H9 (cell line): ENCODE data around the gene COL11A1. TPM values are rescaled to one million over a fixed set of nuclear protein-coding genes. Genes with fewer than 3 reads are reported as not detected.

Experiments
- DNase-seq: peaks from one replicate; pipeline ENCODE4 v3.0.0-alpha.2; 2017
- H2AFZ ChIP-seq: one replicate; pipeline ENCODE4 v1.6.1; 2013; ENCODE audit warnings: mild to moderate bottlenecking, low read length, control low read depth, moderate library complexity
- H2AK5ac ChIP-seq: 2 replicates; pipeline ENCODE4 v1.6.1; 2013; ENCODE audit warnings: low read length, control low read depth, mixed read lengths; ENCODE audit not compliant: insufficient read length
- H2BK120ac ChIP-seq: one replicate; pipeline ENCODE4 v1.6.1; 2013; ENCODE audit warnings: low read depth, mild to moderate bottlenecking, low read length, control low read depth, inconsistent platforms; ENCODE audit not compliant: poor library complexity, severe bottlenecking
- H2BK12ac ChIP-seq: 2 replicates; pipeline ENCODE4 v1.6.1; 2013; ENCODE audit warnings: low read length, control low read depth, mixed read lengths, low read depth; ENCODE audit not compliant: insufficient read length
- H2BK15ac ChIP-seq: 2 replicates; pipeline ENCODE4 v1.6.1; 2013; ENCODE audit warnings: low read depth, low read length, control low read depth
- H2BK20ac ChIP-seq: one replicate; pipeline ENCODE4 v1.6.1; 2013; ENCODE audit warnings: low read depth, mild to moderate bottlenecking, low read length, control low read depth, inconsistent platforms; ENCODE audit not compliant: poor library complexity, severe bottlenecking
- H2BK5ac ChIP-seq: 2 replicates; pipeline ENCODE4 v1.6.1; 2013; ENCODE audit warnings: low read length, control low read depth, mixed read lengths; ENCODE audit not compliant: insufficient read length
- H3K14ac ChIP-seq: 2 replicates; pipeline ENCODE4 v1.6.1; 2013; ENCODE audit warnings: low read length, control low read depth; ENCODE audit not compliant: insufficient read depth
- H3K18ac ChIP-seq: 2 replicates; pipeline ENCODE4 v1.6.1; 2013; ENCODE audit warnings: low read depth, mild to moderate bottlenecking, mixed read lengths, low read length, control low read depth; ENCODE audit not compliant: insufficient read length
- H3K23ac ChIP-seq: 2 replicates; pipeline ENCODE4 v1.6.1; 2013; ENCODE audit warnings: low read length, control low read depth, mixed read lengths, low read depth; ENCODE audit not compliant: insufficient read length
- H3K23me2 ChIP-seq: 2 replicates; pipeline ENCODE4 v1.6.1; 2013; ENCODE audit warnings: low read depth, mild to moderate bottlenecking, mixed read lengths, low read length, control low read depth; ENCODE audit not compliant: insufficient read length, poor library complexity, severe bottlenecking
- H3K27ac ChIP-seq: 2 replicates; pipeline ENCODE4 v1.5.1; 2013; ENCODE audit warnings: low read length, control low read depth, mixed read lengths, low read depth; ENCODE audit not compliant: insufficient read length
- H3K27me3 ChIP-seq: 2 replicates; pipeline ENCODE4 v1.6.1; 2013; ENCODE audit warnings: low read length, control low read depth, inconsistent platforms; ENCODE audit not compliant: insufficient read depth
- H3K4ac ChIP-seq: 2 replicates; pipeline ENCODE4 v1.6.1; 2013; ENCODE audit warnings: low read depth, mild to moderate bottlenecking, control low read depth, inconsistent platforms, low read length, moderate library complexity
- H3K4me1 ChIP-seq: 2 replicates; pipeline ENCODE4 v1.6.1; 2013; ENCODE audit warnings: low read length, control low read depth, inconsistent platforms; ENCODE audit not compliant: insufficient read depth
- H3K4me2 ChIP-seq: 2 replicates; pipeline ENCODE4 v1.6.1; 2013; ENCODE audit warnings: low read length, control low read depth, mixed read lengths; ENCODE audit not compliant: insufficient read length, insufficient read depth
- H3K56ac ChIP-seq: 2 replicates; pipeline ENCODE4 v1.6.1; 2013; ENCODE audit warnings: low read depth, mild to moderate bottlenecking, mixed read lengths, low read length, control low read depth; ENCODE audit not compliant: insufficient read length
- H3K79me1 ChIP-seq: 2 replicates; pipeline ENCODE4 v1.6.1; 2013; ENCODE audit warnings: low read depth, mild to moderate bottlenecking, moderate library complexity, low read length, control low read depth, inconsistent platforms; ENCODE audit not compliant: insufficient read depth, poor library complexity, severe bottlenecking
- H3K79me2 ChIP-seq: 2 replicates; pipeline ENCODE4 v1.6.1; 2013; ENCODE audit warnings: low read length, control low read depth, inconsistent platforms; ENCODE audit not compliant: insufficient read depth
- H3K9ac ChIP-seq: 2 replicates; pipeline ENCODE4 v1.6.1; 2013; ENCODE audit warnings: low read length, control low read depth, mixed read lengths; ENCODE audit not compliant: insufficient read length; ENCODE audit errors: extremely low read depth
- H3K9me3 ChIP-seq: one replicate; pipeline ENCODE4 v1.6.1; 2013; ENCODE audit warnings: low read depth, low read length, inconsistent platforms; ENCODE audit not compliant: control insufficient read depth
- H3T11ph ChIP-seq: one replicate; pipeline ENCODE4 v1.6.1; 2013; ENCODE audit warnings: mild to moderate bottlenecking, low read length, control low read depth, inconsistent platforms
- H4K20me1 ChIP-seq: one replicate; pipeline ENCODE4 v1.6.1; 2013; ENCODE audit not compliant: control insufficient read depth, insufficient read length, insufficient read depth
- H4K5ac ChIP-seq: 2 replicates; pipeline ENCODE4 v1.6.1; 2013; ENCODE audit warnings: low read depth, mild to moderate bottlenecking, mixed read lengths, low read length, control low read depth; ENCODE audit not compliant: insufficient read length
- H4K8ac ChIP-seq: replicated peaks from 2 replicates; pipeline ENCODE4 v1.6.1; 2013; ENCODE audit warnings: low read length, control low read depth, mixed read lengths, low read depth; ENCODE audit not compliant: insufficient read length
- H4K91ac ChIP-seq: 2 replicates; pipeline ENCODE4 v1.6.1; 2013; ENCODE audit warnings: low read depth, mild to moderate bottlenecking, moderate library complexity, mixed read lengths, low read length, control low read depth; ENCODE audit not compliant: insufficient read length
- H3K27ac Mint-ChIP-seq, 3 experiments: 2 replicates in 2 of 3; 3 replicates in 1 of 3; pipeline ENCODE4 v1.8.0; 2020 to 2021; ENCODE audit warnings: mixed read lengths in 3 of 3, mild to moderate bottlenecking in 1 of 3, moderate library complexity in 1 of 3
- H3K27me3 Mint-ChIP-seq: 2 replicates; pipeline ENCODE4 v1.8.0; 2021; ENCODE audit warnings: low read depth, mild to moderate bottlenecking, moderate library complexity, mixed read lengths
- H3K36me3 Mint-ChIP-seq, 3 experiments: 2 replicates in 2 of 3; 3 replicates in 1 of 3; pipeline ENCODE4 v1.8.0; 2020 to 2021; ENCODE audit warnings: low read depth in 3 of 3, mixed read lengths in 3 of 3; ENCODE audit not compliant: insufficient read depth in 1 of 3
- H3K4me1 Mint-ChIP-seq, 2 experiments: 2 replicates each; pipeline ENCODE4 v1.8.0; 2020; ENCODE audit warnings: mixed read lengths in 2 of 2
- H3K4me3 Mint-ChIP-seq, 2 experiments: 2 replicates in 1 of 2; 3 replicates in 1 of 2; pipeline ENCODE4 v1.8.0; 2020 to 2021; ENCODE audit warnings: mild to moderate bottlenecking in 2 of 2, mixed read lengths in 2 of 2, moderate library complexity in 1 of 2
- H3K9me3 Mint-ChIP-seq, 2 experiments: 2 replicates in 1 of 2; 3 replicates in 1 of 2; pipeline ENCODE4 v1.8.0; 2020; ENCODE audit warnings: mild to moderate bottlenecking in 2 of 2, mixed read lengths in 2 of 2, moderate library complexity in 1 of 2
- WGBS: extraction: QIAGEN DNeasy Blood & Tissue Kit; methylation state at CpG from one replicate; pipeline ENCODE4 v1.1.7; 2013; ENCODE audit warnings: missing lambda C conversion rate, low lambda C conversion rate, mixed read lengths; ENCODE audit not compliant: insufficient read length; ENCODE audit errors: extremely low coverage; 5-methylcytosine and 5-hydroxymethylcytosine counted together
- total RNA-seq: library from RNA; stranded (reverse); gene quantifications from 2 replicates; pipeline ENCODE4 v1.2.1, GENCODE V29; 2021
- TF ChIP-seq, protein P1 (sequence below): fragments of 200-600 bp; sonication (generic); conservative IDR thresholded peaks from 3 replicates; pipeline ENCODE4 v1.8.0; 2021; ENCODE audit warnings: antibody characterized with exemption, mild to moderate bottlenecking

The COL11A1 gene
- total RNA-seq, 1 experiment from 2014 or later: 7.5 TPM

- Histone ChIP-seq H2BK5ac (no peak overlapping the region), H3K14ac (no peak overlapping the region), H4K91ac (no peak overlapping the region), H3K79me2 (no peaks in the 10 kb centered on the region), H3K4me1 (no peaks in the 10 kb centered on the region), H2AFZ (no peak overlapping the region), H3K4me2 (no peak overlapping the region), H3K9ac (no peak overlapping the region), H2AK5ac (no peak overlapping the region), H3K27me3 (no peaks in the 10 kb centered on the region), H3K27ac (no peak overlapping the region), H2BK12ac (no peak overlapping the region), H4K20me1 (no peaks in the 10 kb centered on the region), H3T11ph (no peak overlapping the region), H2BK20ac (no peak overlapping the region), H3K79me1 (no peaks in the 10 kb centered on the region), H3K4ac (no peak overlapping the region), H2BK120ac (no peak overlapping the region), H2BK15ac (no peak overlapping the region), H4K5ac (no peak overlapping the region), H3K18ac (no peak overlapping the region), H3K23me2 (no peaks in the 10 kb centered on the region), H3K9me3 (no peaks in the 10 kb centered on the region), H4K8ac (no peak overlapping the region), H3K56ac (no peak overlapping the region), H3K23ac (no peak overlapping the region)
- TF ChIP-seq, protein P1, sequence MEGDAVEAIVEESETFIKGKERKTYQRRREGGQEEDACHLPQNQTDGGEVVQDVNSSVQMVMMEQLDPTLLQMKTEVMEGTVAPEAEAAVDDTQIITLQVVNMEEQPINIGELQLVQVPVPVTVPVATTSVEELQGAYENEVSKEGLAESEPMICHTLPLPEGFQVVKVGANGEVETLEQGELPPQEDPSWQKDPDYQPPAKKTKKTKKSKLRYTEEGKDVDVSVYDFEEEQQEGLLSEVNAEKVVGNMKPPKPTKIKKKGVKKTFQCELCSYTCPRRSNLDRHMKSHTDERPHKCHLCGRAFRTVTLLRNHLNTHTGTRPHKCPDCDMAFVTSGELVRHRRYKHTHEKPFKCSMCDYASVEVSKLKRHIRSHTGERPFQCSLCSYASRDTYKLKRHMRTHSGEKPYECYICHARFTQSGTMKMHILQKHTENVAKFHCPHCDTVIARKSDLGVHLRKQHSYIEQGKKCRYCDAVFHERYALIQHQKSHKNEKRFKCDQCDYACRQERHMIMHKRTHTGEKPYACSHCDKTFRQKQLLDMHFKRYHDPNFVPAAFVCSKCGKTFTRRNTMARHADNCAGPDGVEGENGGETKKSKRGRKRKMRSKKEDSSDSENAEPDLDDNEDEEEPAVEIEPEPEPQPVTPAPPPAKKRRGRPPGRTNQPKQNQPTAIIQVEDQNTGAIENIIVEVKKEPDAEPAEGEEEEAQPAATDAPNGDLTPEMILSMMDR: no peak
- H3K36me3 Mint-ChIP-seq: peaks cover 15 to 48% (median 25%) of the 10 kb centered on the region in 3 experiments
- H3K27ac Mint-ChIP-seq: peak overlapping the region in 2 of 3 experiments; percentile 32 to 39; a peak in 4 of 7 replicates
- H3K4me3 Mint-ChIP-seq: no peak overlapping the region
- peaks cover 6 to 9% of the 10 kb centered on the region in 2 experiments for H3K4me1 Mint-ChIP-seq
- peaks cover 43 to 44% of the 10 kb centered on the region in 2 experiments for H3K9me3 Mint-ChIP-seq
- WGBS: no CpG with 5 or more reads among the region's 1 CpG
- DNase-seq: no peak
- no peaks in the 10 kb centered on the region for H3K27me3 Mint-ChIP-seq
Observed at GRCh38 chr1:102872526-102872925, 235.8 kb downstream of the COL11A1 start.
